Thoracic aorta (tissue), 2 donors: ENCODE results near the gene C1GALT1. TPM values are rescaled to one million over a fixed set of nuclear protein-coding genes. Genes with fewer than 3 reads are reported as not detected.

ENCODE experiments used
- ATAC-seq: fragments of 150-250 bp; one replicate; pipeline ENCODE4 v1.8.0; 2017; ENCODE audit warnings: low read depth; ENCODE audit not compliant: insufficient number of reproducible peaks, low FRiP score
- DNase-seq: peaks from one replicate; pipeline ENCODE4 v3.0.0-alpha.2; 2020; ENCODE audit warnings: low spot score
- H3K27ac ChIP-seq, 2 donors: fragments of 200-600 bp; sonication (generic); 1 replicate in 1 of 2; 2 replicates in 1 of 2; pipeline ENCODE4 v1.5.1; 2016; ENCODE audit warnings: mild to moderate bottlenecking in 2 of 2, moderate library complexity in 2 of 2
- H3K27me3 ChIP-seq: fragments of 200-600 bp; sonication (generic); replicated peaks from 2 replicates; pipeline ENCODE4 v1.6.0; 2016; ENCODE audit warnings: mild to moderate bottlenecking; ENCODE audit not compliant: insufficient read depth
- H3K36me3 ChIP-seq: fragments of 200-600 bp; sonication (generic); one replicate; pipeline ENCODE4 v1.5.1; 2016
- H3K4me1 ChIP-seq, 2 donors: fragments of 200-600 bp; sonication (generic); 1 replicate in 1 of 2; 2 replicates in 1 of 2; pipeline versions ENCODE4 v1.5.1 to v1.6.0; 2016; ENCODE audit warnings: low read depth in 2 of 2, mild to moderate bottlenecking in 1 of 2; ENCODE audit not compliant: control insufficient read depth in 1 of 2
- H3K4me3 ChIP-seq: fragments of 200-600 bp; sonication (generic); 2 replicates; pipeline ENCODE4 v1.5.1; 2016; ENCODE audit warnings: mild to moderate bottlenecking
- H3K9me3 ChIP-seq: fragments of 200-600 bp; sonication (generic); 2 replicates; pipeline ENCODE4 v1.5.1; 2016
- total RNA-seq, 2 donors: library from RNA; depleted of rRNA; stranded (reverse); fragments of >200 nt; gene quantifications; one replicate each; pipeline versions ENCODE4 v1.1.0 to v1.2.3, GENCODE V29; 2016
- TF ChIP-seq, protein P1 (sequence below): fragments of 200-600 bp; sonication (generic); IDR thresholded peaks from one replicate; pipeline ENCODE4 v1.5.1; 2019; ENCODE audit warnings: antibody characterized with exemption

C1GALT1 gene
- total RNA-seq, 2 donors from 2014 or later = 9.3 to 42.3 TPM

DNA sequence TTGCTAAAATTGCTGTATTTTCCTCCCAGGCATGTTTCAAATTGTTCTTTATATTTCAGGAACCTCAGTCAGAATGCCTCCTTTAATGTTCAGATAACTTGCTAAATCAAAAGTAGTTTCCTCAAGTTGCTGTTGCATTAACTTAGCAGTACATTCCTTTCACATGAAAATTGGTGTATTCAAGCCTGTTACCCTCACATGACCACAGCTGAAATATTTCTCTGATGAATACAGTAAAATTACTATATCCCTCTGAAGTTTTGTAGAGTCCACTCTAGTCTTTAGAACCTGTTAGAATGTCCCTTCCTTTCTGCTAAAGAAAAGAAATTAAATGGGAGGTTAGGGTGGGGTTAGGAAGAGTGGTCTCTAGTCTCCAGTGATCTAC, 24.5 kb upstream of the C1GALT1 start:
- ATAC-seq = no peak
- H3K4me1 ChIP-seq = peaks cover 0 to 5% of the 10 kb centered on the region in 2 donors
- no peaks in the 10 kb centered on the region for H3K36me3 ChIP-seq
- no peak overlapping the region for H3K4me3 ChIP-seq
- TF ChIP-seq, protein P1, sequence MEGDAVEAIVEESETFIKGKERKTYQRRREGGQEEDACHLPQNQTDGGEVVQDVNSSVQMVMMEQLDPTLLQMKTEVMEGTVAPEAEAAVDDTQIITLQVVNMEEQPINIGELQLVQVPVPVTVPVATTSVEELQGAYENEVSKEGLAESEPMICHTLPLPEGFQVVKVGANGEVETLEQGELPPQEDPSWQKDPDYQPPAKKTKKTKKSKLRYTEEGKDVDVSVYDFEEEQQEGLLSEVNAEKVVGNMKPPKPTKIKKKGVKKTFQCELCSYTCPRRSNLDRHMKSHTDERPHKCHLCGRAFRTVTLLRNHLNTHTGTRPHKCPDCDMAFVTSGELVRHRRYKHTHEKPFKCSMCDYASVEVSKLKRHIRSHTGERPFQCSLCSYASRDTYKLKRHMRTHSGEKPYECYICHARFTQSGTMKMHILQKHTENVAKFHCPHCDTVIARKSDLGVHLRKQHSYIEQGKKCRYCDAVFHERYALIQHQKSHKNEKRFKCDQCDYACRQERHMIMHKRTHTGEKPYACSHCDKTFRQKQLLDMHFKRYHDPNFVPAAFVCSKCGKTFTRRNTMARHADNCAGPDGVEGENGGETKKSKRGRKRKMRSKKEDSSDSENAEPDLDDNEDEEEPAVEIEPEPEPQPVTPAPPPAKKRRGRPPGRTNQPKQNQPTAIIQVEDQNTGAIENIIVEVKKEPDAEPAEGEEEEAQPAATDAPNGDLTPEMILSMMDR = no peak
- no peaks in the 10 kb centered on the region for H3K9me3 ChIP-seq
- no peaks in the 10 kb centered on the region for H3K27me3 ChIP-seq
- DNase-seq = no peak
- no peak overlapping the region for H3K27ac ChIP-seq

DNA sequence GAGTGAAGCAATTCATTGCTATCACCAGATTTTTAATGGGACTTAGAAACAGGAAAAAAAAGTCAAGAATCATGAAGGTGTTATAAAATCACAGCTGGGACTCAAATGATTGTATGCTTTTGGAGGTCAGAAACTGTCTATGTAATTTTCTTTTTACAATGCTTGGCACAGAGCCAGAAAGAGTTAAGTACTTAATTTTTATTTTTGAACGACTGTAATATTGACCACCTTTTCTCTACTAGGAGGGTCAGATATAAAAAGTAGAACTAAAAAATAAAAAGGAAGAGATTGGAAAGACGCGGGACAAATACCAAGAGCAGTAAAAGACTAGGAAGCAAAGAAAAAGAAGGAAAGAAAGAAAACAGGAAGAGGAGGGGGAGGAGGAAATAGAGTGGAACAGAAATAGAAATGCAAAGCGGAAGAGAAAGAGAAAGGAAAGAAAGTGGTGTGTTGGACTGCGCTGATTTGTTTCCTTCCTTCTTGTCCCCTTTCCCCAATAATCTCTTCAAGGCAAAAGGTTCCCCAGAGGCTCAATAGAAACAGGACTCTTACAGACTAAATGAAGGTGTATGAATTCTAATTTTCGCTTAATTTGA, 23.2 kb upstream of the C1GALT1 start:
- Histone ChIP-seq H3K27me3 (no peaks in the 10 kb centered on the region), H3K27ac (no peak overlapping the region), H3K4me1 (peaks cover 0 to 5% of the 10 kb centered on the region in 2 donors), H3K36me3 (no peaks in the 10 kb centered on the region), H3K9me3 (no peaks in the 10 kb centered on the region), H3K4me3 (no peak overlapping the region)
- no peak for ATAC-seq
- DNase-seq = no peak
- TF ChIP-seq, protein P1 = no peak

DNA sequence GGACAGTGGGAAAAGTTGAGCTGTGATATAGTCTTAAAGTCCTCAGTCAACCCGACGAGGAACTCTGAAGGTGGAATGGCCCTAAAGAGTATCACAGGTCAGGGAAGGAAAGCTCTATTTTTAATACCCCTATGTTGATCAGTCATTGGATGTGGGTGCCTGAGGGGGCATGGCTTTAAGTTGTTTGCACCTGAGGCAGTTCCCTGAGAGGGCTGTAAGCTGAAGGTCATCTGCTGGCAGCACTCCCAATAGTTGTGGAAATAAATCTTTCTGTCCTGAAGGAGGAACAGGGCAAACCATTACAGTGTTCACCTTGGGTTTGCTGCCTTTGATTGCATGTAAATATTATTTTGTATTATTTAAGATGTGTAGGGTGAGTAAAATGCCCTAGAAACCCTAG, 17.8 kb upstream of the C1GALT1 start:
- no peaks in the 10 kb centered on the region for H3K27me3 ChIP-seq

DNA sequence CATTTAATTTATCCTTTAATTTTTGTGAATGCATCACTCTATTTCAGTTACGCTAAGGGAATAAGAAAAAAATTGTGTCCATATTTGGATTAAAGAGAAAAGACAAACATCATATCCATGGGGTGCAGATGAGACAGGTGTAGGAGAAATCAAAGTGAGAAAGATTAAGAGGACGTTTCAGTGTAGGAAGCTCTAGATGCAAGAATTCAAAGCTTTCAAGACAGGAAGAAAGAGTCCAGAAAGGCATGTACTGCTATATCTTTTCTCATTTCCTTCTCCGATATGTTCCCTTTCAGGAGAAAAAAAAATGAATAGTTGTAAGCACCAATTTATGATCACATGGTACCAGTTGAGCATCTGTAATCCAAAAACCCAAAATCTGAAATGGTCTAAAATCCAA, 17.0 kb upstream of the C1GALT1 start:
- Histone ChIP-seq H3K9me3 (no peaks in the 10 kb centered on the region), H3K27me3 (no peaks in the 10 kb centered on the region), H3K4me3 (no peak overlapping the region), H3K27ac (no peak overlapping the region), H3K36me3 (no peaks in the 10 kb centered on the region), H3K4me1 (no peaks in the 10 kb centered on the region)
- DNase-seq = no peak
- no peak for ATAC-seq
- TF ChIP-seq, protein P1 = no peak

More for the DNA sequence above, 17.8 kb upstream of the C1GALT1 start:
- Histone ChIP-seq H3K9me3 (no peaks in the 10 kb centered on the region), H3K4me3 (no peak overlapping the region), H3K36me3 (no peaks in the 10 kb centered on the region), H3K27ac (no peak overlapping the region), H3K4me1 (no peaks in the 10 kb centered on the region)
- no peak for ATAC-seq
- DNase-seq = no peak
- TF ChIP-seq, protein P1 = no peak

DNA sequence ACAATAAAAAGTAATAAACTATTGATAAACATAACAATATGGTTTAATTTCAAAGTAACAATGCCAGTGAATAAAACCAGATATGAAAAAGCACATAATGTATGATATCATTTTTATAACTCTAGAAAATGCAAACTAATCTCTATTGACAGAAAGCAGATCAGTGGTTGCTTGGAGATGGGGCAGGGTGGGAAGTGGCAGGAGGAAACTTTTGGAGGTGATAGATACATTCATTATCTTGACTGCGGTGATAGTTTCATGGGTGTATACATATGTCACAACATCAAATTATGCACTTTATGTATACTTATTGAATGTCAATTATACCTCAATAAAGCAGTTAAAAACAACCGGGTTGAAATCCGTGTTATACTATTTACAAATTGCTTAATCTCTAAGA, 16.0 kb upstream of the C1GALT1 start:
- Histone ChIP-seq H3K27me3 (no peaks in the 10 kb centered on the region), H3K36me3 (no peaks in the 10 kb centered on the region), H3K4me1 (no peaks in the 10 kb centered on the region), H3K9me3 (no peaks in the 10 kb centered on the region), H3K4me3 (no peak overlapping the region), H3K27ac (no peak overlapping the region)
- no peak for DNase-seq
- TF ChIP-seq, protein P1 = no peak
- ATAC-seq = no peak
